ENCODE data around the gene SDC3.

GRCh38 chr1:30872948-30873263 lies 35.7 kb downstream of the SDC3 start:
- TF ChIP-seq EZH2phosphoT487 (IDR thresholded peaks at IDR 0.05), result no peak
- TF ChIP-seq, protein P1, sequence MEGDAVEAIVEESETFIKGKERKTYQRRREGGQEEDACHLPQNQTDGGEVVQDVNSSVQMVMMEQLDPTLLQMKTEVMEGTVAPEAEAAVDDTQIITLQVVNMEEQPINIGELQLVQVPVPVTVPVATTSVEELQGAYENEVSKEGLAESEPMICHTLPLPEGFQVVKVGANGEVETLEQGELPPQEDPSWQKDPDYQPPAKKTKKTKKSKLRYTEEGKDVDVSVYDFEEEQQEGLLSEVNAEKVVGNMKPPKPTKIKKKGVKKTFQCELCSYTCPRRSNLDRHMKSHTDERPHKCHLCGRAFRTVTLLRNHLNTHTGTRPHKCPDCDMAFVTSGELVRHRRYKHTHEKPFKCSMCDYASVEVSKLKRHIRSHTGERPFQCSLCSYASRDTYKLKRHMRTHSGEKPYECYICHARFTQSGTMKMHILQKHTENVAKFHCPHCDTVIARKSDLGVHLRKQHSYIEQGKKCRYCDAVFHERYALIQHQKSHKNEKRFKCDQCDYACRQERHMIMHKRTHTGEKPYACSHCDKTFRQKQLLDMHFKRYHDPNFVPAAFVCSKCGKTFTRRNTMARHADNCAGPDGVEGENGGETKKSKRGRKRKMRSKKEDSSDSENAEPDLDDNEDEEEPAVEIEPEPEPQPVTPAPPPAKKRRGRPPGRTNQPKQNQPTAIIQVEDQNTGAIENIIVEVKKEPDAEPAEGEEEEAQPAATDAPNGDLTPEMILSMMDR (IDR thresholded peaks at IDR 0.05), result no peak

All from neural progenitor cell (in vitro differentiated cells).